ENCODE measurements around the gene FBLN2. TPM values are rescaled to one million over a fixed set of nuclear protein-coding genes. Genes with fewer than 3 reads are reported as not detected.

Gene FBLN2
- total RNA-seq, 2 donors from 2014 or later = 12.8 to 318 TPM

DNA sequence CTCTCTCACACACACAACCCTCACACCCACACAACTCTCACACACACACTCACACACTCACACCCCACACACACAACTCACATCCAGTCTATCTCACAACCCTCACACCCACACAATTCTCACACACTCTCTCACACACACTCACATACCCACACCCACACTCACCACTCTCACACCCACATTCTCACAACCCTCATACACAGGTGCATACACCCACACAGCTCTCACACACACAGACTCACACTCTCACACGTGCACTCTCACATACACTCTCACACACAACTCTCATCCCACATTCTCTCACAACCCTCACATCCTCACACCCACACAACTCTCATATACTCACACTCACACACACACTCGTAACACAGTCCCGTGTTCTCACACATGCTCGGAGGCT lies 134.4 kb downstream of the FBLN2 start:
- intact Hi-C loops (cut with DNase I) = no loop called here
- Histone ChIP-seq H3K9me3 (no peaks in the 10 kb centered on the region), H3K4me1 (replicated peaks) (no peaks in the 10 kb centered on the region), H3K27ac (no peak overlapping the region), H3K36me3 (no peaks in the 10 kb centered on the region), H3K4me3 (no peak overlapping the region), H3K27me3 (replicated peaks; ENCODE audit: insufficient read depth) (no peaks in the 10 kb centered on the region)
- no peak for TF ChIP-seq POLR2A (IDR thresholded peaks at IDR 0.05)
- no peak for TF ChIP-seq CTCF (IDR thresholded peaks at IDR 0.05)
- no peak for TF ChIP-seq POLR2AphosphoS5 (IDR thresholded peaks at IDR 0.05)
- DNase-seq (ENCODE audit: low spot score) = no peak
- WGBS = 92% methylated on average over 4 of the region's 4 CpGs

DNA sequence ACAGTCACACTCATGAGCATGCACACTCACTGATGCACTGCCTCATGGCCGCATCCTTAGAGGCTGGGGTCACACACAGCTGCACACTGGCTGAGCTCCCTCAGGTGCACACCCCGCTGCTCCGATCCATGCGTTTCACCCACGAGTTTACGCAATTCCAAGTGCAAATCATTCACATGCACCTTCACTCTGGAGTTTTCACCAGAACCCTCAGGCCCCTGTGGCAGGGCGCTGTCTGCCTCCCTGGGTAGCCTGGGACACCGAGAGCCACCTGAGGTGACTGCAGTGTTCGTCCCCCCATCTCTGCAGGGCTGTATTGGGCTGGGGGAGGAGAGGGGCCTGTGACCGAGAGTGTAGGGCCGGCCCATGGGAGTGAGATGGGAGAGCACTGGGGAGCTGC lies 134.8 kb downstream of the FBLN2 start:
- no peak for DNase-seq (ENCODE audit: low spot score)
- intact Hi-C loops (cut with DNase I) = no loop called here
- no peaks in the 10 kb centered on the region for H3K36me3 ChIP-seq
- H3K4me3 ChIP-seq = no peak overlapping the region
- WGBS = 92% methylated on average over 11 of the region's 11 CpGs
- TF ChIP-seq POLR2A (IDR thresholded peaks at IDR 0.05) (no peak), POLR2AphosphoS5 (IDR thresholded peaks at IDR 0.05) (no peak), CTCF (IDR thresholded peaks at IDR 0.05) (no peak)
- H3K4me1 ChIP-seq (replicated peaks) = no peaks in the 10 kb centered on the region
- no peaks in the 10 kb centered on the region for H3K9me3 ChIP-seq
- no peak overlapping the region for H3K27ac ChIP-seq
- no peaks in the 10 kb centered on the region for H3K27me3 ChIP-seq (replicated peaks; ENCODE audit: insufficient read depth)

DNA sequence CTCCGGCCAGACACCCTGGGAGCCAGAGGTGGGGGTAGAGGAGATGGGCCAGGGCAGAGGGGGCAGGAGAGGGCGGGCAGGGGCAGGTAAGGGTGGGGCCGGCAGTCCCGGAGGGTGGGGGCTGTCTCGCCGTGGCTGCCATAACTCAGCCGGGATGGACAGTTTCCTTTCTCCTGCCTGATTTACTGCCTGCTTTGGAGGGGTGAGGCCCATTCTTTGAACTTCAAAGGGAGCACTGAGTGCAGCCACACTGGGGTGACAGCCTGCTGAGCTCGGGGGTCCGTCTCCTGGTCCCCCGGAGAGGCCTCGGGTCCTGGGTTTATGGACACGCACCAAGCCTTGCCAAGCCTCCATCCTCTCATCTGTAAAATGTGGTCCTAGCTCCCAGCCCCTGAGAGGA lies 135.4 kb downstream of the FBLN2 start:
- intact Hi-C loops (cut with DNase I) = no loop called here
- Histone ChIP-seq H3K4me1 (replicated peaks) (no peaks in the 10 kb centered on the region), H3K9me3 (no peaks in the 10 kb centered on the region), H3K27me3 (replicated peaks; ENCODE audit: insufficient read depth) (no peaks in the 10 kb centered on the region), H3K36me3 (no peaks in the 10 kb centered on the region), H3K4me3 (no peak overlapping the region), H3K27ac (no peak overlapping the region)
- TF ChIP-seq POLR2AphosphoS5 (IDR thresholded peaks at IDR 0.05) = no peak
- TF ChIP-seq CTCF (IDR thresholded peaks at IDR 0.05) = no peak
- TF ChIP-seq POLR2A (IDR thresholded peaks at IDR 0.05) = no peak
- DNase-seq (ENCODE audit: low spot score) = no peak
- 44% methylated on average over 12 of the region's 12 CpGs for WGBS

DNA sequence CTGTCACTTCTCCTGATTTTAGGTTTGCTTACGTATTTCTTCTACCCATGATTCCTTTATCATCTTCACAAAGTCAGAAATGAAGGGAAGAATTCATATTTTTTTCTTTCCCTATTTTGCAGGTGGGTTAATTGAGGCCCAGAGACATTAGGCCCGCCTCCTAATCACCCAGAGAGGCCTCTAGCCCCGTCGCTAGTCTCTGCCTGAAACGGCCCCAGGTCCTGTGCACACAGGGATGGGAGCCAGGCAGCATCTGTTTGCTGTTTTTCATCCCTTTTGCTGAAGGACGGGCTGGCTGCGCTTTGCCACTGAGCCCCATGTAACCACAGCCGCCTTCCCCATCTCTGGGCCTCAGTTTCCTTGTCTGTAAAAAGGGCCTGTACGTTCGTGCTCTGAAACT lies 135.9 kb downstream of the FBLN2 start:
- H3K4me3 ChIP-seq = no peak overlapping the region
- no peaks in the 10 kb centered on the region for H3K9me3 ChIP-seq
- no peaks in the 10 kb centered on the region for H3K27me3 ChIP-seq (replicated peaks; ENCODE audit: insufficient read depth)
- 82% methylated on average over 10 of the region's 10 CpGs for WGBS
- H3K27ac ChIP-seq = no peak overlapping the region
- no peaks in the 10 kb centered on the region for H3K36me3 ChIP-seq
- TF ChIP-seq POLR2AphosphoS5 (IDR thresholded peaks at IDR 0.05) (no peak), CTCF (IDR thresholded peaks at IDR 0.05) (no peak), POLR2A (IDR thresholded peaks at IDR 0.05) (no peak)
- no peak for DNase-seq (ENCODE audit: low spot score)
- H3K4me1 ChIP-seq (replicated peaks) = no peaks in the 10 kb centered on the region
- intact Hi-C loops (cut with DNase I) = no loop called here

- no peaks in the 10 kb centered on the region for H3K4me1 ChIP-seq (replicated peaks)
- no peaks in the 10 kb centered on the region for H3K27me3 ChIP-seq (replicated peaks; ENCODE audit: insufficient read depth)
- DNase-seq (ENCODE audit: low spot score) = no peak
- intact Hi-C loops (cut with DNase I) = no loop called here
- H3K27ac ChIP-seq = no peak overlapping the region
- H3K9me3 ChIP-seq = no peaks in the 10 kb centered on the region
- no peaks in the 10 kb centered on the region for H3K36me3 ChIP-seq
- no peak overlapping the region for H3K4me3 ChIP-seq
- 87% methylated on average over 5 of the region's 5 CpGs for WGBS
- TF ChIP-seq POLR2AphosphoS5 (IDR thresholded peaks at IDR 0.05) (no peak), CTCF (IDR thresholded peaks at IDR 0.05) (no peak), POLR2A (IDR thresholded peaks at IDR 0.05) (no peak)
These were observed 136.8 kb downstream of the FBLN2 start for GRCh38 chr3:13685721-13686120.
